Liver (tissue), 9 donors: ENCODE results near the gene ZFYVE1. TPM values are rescaled to one million over a fixed set of nuclear protein-coding genes. Genes with fewer than 3 reads are reported as not detected.
"Not testable (repeated sequence)": the region's sequence is repeated elsewhere in the genome, so short reads cannot be mapped to it uniquely, and the experiment has no call there.

ENCODE experiments used
- DNase-seq: peaks from one replicate; pipeline ENCODE4 v3.0.0-alpha.2; 2017; ENCODE audit warnings: low spot score
- H3K27ac ChIP-seq, 2 donors: one replicate each; pipeline ENCODE4 v1.7.0; 2013; ENCODE audit warnings: inconsistent platforms in 2 of 2, low read length in 2 of 2, control low read depth in 1 of 2, low read depth in 1 of 2, mild to moderate bottlenecking in 1 of 2
- H3K27me3 ChIP-seq, 4 donors: one replicate each; pipeline versions ENCODE4 v1.6.1 to v1.7.0; 2013; ENCODE audit warnings: low read length in 3 of 4, inconsistent platforms in 1 of 4, mild to moderate bottlenecking in 1 of 4, moderate library complexity in 1 of 4; ENCODE audit not compliant: control insufficient read depth in 4 of 4, insufficient read depth in 4 of 4
- H3K36me3 ChIP-seq, 4 donors: one replicate each; pipeline versions ENCODE4 v1.6.1 to v1.7.0; 2013; ENCODE audit warnings: low read length in 3 of 4, mild to moderate bottlenecking in 3 of 4, low read depth in 1 of 4, moderate library complexity in 1 of 4; ENCODE audit not compliant: control insufficient read depth in 4 of 4, insufficient read depth in 3 of 4
- H3K4me1 ChIP-seq, 4 donors: one replicate each; pipeline versions ENCODE4 v1.6.1 to v1.7.0; 2013; ENCODE audit warnings: low read length in 3 of 4, mild to moderate bottlenecking in 3 of 4, moderate library complexity in 1 of 4; ENCODE audit not compliant: control insufficient read depth in 4 of 4, insufficient read depth in 4 of 4
- H3K4me3 ChIP-seq, 3 donors: one replicate each; pipeline versions ENCODE4 v1.6.1 to v1.7.0; 2013; ENCODE audit warnings: low read length in 3 of 3, control low read depth in 1 of 3, low read depth in 1 of 3, mild to moderate bottlenecking in 1 of 3
- H3K9ac ChIP-seq, 2 donors: one replicate each; pipeline ENCODE4 v1.7.0; 2013; ENCODE audit warnings: low read length in 2 of 2, mild to moderate bottlenecking in 2 of 2, moderate library complexity in 2 of 2, control low read depth in 1 of 2, low read depth in 1 of 2
- H3K9me3 ChIP-seq, 4 donors: one replicate each; pipeline versions ENCODE4 v1.6.1 to v1.7.0; 2013; ENCODE audit warnings: low read length in 3 of 4; ENCODE audit not compliant: control insufficient read depth in 4 of 4
- ATF3 ChIP-seq: IDR thresholded peaks from 2 replicates; pipeline ENCODE4 v1.6.1; 2016; ENCODE audit warnings: antibody characterized with exemption
- CTCF ChIP-seq: fragments of 150-350 bp; IDR thresholded peaks from 2 replicates; pipeline ENCODE4 v1.5.1; 2017; ENCODE audit warnings: improper control_type of control experiment, low read depth, low read length; ENCODE audit not compliant: missing input control
- EGR1 ChIP-seq, 2 donors: IDR thresholded peaks; 2 replicates each; pipeline ENCODE4 v1.6.1; 2016 to 2018; ENCODE audit warnings: antibody characterized with exemption in 2 of 2, low read depth in 2 of 2
- FOXA1 ChIP-seq: IDR thresholded peaks from 2 replicates; pipeline ENCODE4 v1.6.1; 2016; ENCODE audit warnings: antibody characterized with exemption
- FOXA2 ChIP-seq: IDR thresholded peaks from 2 replicates; pipeline ENCODE4 v1.6.1; 2016; ENCODE audit warnings: antibody characterized with exemption
- HNF4A ChIP-seq, 2 donors: conservative IDR thresholded peaks; 2 replicates each; pipeline ENCODE4 v1.6.1; 2016; ENCODE audit warnings: antibody characterized with exemption in 2 of 2, mild to moderate bottlenecking in 2 of 2
- HNF4G ChIP-seq: IDR thresholded peaks from 2 replicates; pipeline ENCODE4 v1.6.1; 2016; ENCODE audit warnings: antibody characterized with exemption
- JUND ChIP-seq, 2 donors: IDR thresholded peaks; 2 replicates each; pipeline ENCODE4 v1.6.1; 2016; ENCODE audit warnings: antibody characterized with exemption in 2 of 2
- MAX ChIP-seq: IDR thresholded peaks from 2 replicates; pipeline ENCODE4 v1.6.1; 2016; ENCODE audit warnings: antibody characterized with exemption
- NR2F2 ChIP-seq: IDR thresholded peaks from 2 replicates; pipeline ENCODE4 v1.6.1; 2016; ENCODE audit warnings: antibody characterized with exemption
- RAD21 ChIP-seq, 2 donors: IDR thresholded peaks; 2 replicates each; pipeline ENCODE4 v1.6.1; 2016; ENCODE audit warnings: antibody characterized with exemption in 2 of 2, mild to moderate bottlenecking in 2 of 2
- RXRA ChIP-seq, 2 donors: IDR thresholded peaks; 2 replicates each; pipeline ENCODE4 v1.6.1; 2017 to 2018; ENCODE audit warnings: antibody characterized with exemption in 2 of 2, mild to moderate bottlenecking in 1 of 2
- SP1 ChIP-seq: IDR thresholded peaks from 2 replicates; pipeline ENCODE4 v1.6.1; 2018; ENCODE audit warnings: antibody characterized with exemption, mild to moderate bottlenecking
- ZBTB33 ChIP-seq: IDR thresholded peaks from 2 replicates; pipeline ENCODE4 v1.6.1; 2016; ENCODE audit warnings: antibody characterized with exemption
- WGBS: extraction: QIAGEN DNeasy Blood & Tissue Kit; methylation state at CpG from one replicate; pipeline ENCODE4 v1.1.7; 2013; 5-methylcytosine and 5-hydroxymethylcytosine counted together
- polyA plus RNA-seq, 2 donors: library from polyadenylated mRNA; stranded (reverse) in 1 of 2; unstranded in 1 of 2; fragments of 200-250 nt in 1 of 2; fragments of >200 nt in 1 of 2; fragmentation: Nextera tagmentation in 1 of 2; extraction: Ambion mirVana in 1 of 2; gene quantifications; one replicate each; pipeline versions ENCODE4 v1.2.1 to v1.2.3, GENCODE V29; 2013 to 2015
- total RNA-seq, 2 donors: library from RNA; depleted of rRNA; stranded (reverse); fragments of >200 nt; gene quantifications; one replicate each; pipeline ENCODE4 v1.2.3, GENCODE V29; 2014
- donor health status: healthy.
- donor health status: healthy.
- donor health status: healthy.
- donor health status: healthy.
- donor health status: healthy.

The ZFYVE1 gene
- total and polyA plus RNA-seq, 4 donors, result 5.8 to 13.5 (median 7.9) TPM

GRCh38 chr14:73025544-73025943 lies 1.4 kb downstream of the ZFYVE1 start (continued):
- TF ChIP-seq ATF3 (no peak), EGR1 (IDR thresholded peaks at IDR 0.05; ENCODE audit: low read depth in 2 of 2) (no peak), HNF4G (no peak)

- WGBS, result 98% methylated on average over 4 of the region's 4 CpGs
- peaks cover 3 to 25% (median 9%) of the 10 kb centered on the region in 4 donors for H3K36me3 ChIP-seq
- no peak overlapping the region for H3K27ac ChIP-seq
- DNase-seq, result no peak
- H3K27me3 ChIP-seq, result no peaks in the 10 kb centered on the region
- peaks cover 3 to 17% (median 9%) of the 10 kb centered on the region in 4 donors for H3K4me1 ChIP-seq
- no peak for TF ChIP-seq FOXA1
- TF ChIP-seq RXRA (IDR thresholded peaks at IDR 0.05), result no peak
- TF ChIP-seq CTCF, result no peak
- TF ChIP-seq HNF4A (conservative IDR thresholded peaks at IDR 0.05), result no peak
- TF ChIP-seq SP1, result no peak
- TF ChIP-seq ZBTB33, result no peak
- no peak for TF ChIP-seq FOXA2
- no peak for TF ChIP-seq RAD21 (IDR thresholded peaks at IDR 0.05)
- TF ChIP-seq ATF3, result no peak
- TF ChIP-seq JUND (IDR thresholded peaks at IDR 0.05), result no peak
- no peak for TF ChIP-seq HNF4G
- no peak for TF ChIP-seq MAX
- no peak for TF ChIP-seq EGR1 (IDR thresholded peaks at IDR 0.05; ENCODE audit: low read depth in 2 of 2)
- TF ChIP-seq NR2F2, result no peak
- no peaks in the 10 kb centered on the region for H3K9me3 ChIP-seq
- H3K9ac ChIP-seq, result no peak overlapping the region
- H3K4me3 ChIP-seq, result no peak overlapping the region
Observed at GRCh38 chr14:73022051-73022450, 4.9 kb downstream of the ZFYVE1 start.

GRCh38 chr14:73016011-73016410 lies 10.9 kb downstream of the ZFYVE1 start:
- H3K4me3 ChIP-seq, DNase-seq, H3K9ac ChIP-seq, H3K27me3 ChIP-seq, H3K9me3 ChIP-seq, H3K4me1 ChIP-seq, H3K27ac ChIP-seq: not testable (repeated sequence)
- H3K36me3 ChIP-seq, result peaks cover 0 to 14% (median 6%) of the 10 kb centered on the region in 4 donors
- 97% methylated on average over 10 of the region's 10 CpGs for WGBS

GRCh38 chr14:73015552-73015951 lies 11.4 kb downstream of the ZFYVE1 start:
- H3K9ac ChIP-seq, H3K4me1 ChIP-seq, H3K27ac ChIP-seq, H3K27me3 ChIP-seq, H3K9me3 ChIP-seq, DNase-seq, H3K4me3 ChIP-seq: not testable (repeated sequence)
- WGBS, result 97% methylated on average over 14 of the region's 14 CpGs
- H3K36me3 ChIP-seq, result peaks cover 0 to 14% (median 6%) of the 10 kb centered on the region in 4 donors
